GM12864 (cell line): ENCODE results near the gene CT45A10.
A peak's percentile ranks its signal among the peaks of the same experiment; 100 is the strongest.
"Not testable (repeated sequence)": the region's sequence is repeated elsewhere in the genome, so short reads cannot be mapped to it uniquely, and the experiment has no call there.

Experiments
- DNase-seq: peaks from one replicate; pipeline ENCODE4 v3.0.0-alpha.2; 2011; ENCODE audit warnings: low read depth
- H3K4me3 ChIP-seq: 2 replicates; pipeline ENCODE4 v1.5.1; 2011; ENCODE audit warnings: mild to moderate bottlenecking, low read depth, low read length, control low read depth
- TF ChIP-seq, protein P1 (sequence below): IDR thresholded peaks from 2 replicates; pipeline ENCODE4 v1.5.1; 2011; ENCODE audit warnings: low read depth, mild to moderate bottlenecking, moderate library complexity, low read length, control low read depth, inconsistent platforms; ENCODE audit errors: missing control alignments

CT45A10 gene

GRCh38 chrX:135892781-135893180 is 463 bp downstream of the CT45A10 start:
- H3K4me3 ChIP-seq = no peak overlapping the region
- TF ChIP-seq, protein P1, sequence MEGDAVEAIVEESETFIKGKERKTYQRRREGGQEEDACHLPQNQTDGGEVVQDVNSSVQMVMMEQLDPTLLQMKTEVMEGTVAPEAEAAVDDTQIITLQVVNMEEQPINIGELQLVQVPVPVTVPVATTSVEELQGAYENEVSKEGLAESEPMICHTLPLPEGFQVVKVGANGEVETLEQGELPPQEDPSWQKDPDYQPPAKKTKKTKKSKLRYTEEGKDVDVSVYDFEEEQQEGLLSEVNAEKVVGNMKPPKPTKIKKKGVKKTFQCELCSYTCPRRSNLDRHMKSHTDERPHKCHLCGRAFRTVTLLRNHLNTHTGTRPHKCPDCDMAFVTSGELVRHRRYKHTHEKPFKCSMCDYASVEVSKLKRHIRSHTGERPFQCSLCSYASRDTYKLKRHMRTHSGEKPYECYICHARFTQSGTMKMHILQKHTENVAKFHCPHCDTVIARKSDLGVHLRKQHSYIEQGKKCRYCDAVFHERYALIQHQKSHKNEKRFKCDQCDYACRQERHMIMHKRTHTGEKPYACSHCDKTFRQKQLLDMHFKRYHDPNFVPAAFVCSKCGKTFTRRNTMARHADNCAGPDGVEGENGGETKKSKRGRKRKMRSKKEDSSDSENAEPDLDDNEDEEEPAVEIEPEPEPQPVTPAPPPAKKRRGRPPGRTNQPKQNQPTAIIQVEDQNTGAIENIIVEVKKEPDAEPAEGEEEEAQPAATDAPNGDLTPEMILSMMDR = no peak
- no peak for DNase-seq

GRCh38 chrX:135890087-135890585 is 3.1 kb downstream of the CT45A10 start:
- no peak for DNase-seq
- H3K4me3 ChIP-seq = no peak overlapping the region
- TF ChIP-seq, protein P1 = no peak

DNA sequence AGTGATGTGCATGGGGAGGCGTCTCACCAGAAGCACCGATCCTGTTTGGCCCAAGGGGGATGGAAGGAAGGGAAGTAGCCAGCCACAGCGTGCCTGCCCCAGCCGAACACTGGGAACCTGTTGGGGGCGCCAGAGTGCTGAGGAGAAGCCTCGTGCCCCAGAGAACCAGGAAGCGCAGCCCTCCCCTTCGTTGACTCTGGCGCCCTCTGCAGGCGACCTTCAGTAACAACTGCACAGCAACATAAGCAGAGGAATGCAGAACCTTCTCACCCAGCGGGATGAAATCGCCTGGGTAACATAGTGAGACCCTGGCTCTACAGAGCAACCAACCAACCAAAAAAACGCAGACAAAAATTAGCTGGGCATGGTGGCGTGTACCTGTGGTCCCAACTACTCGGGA is 4.3 kb downstream of the CT45A10 start:
- TF ChIP-seq, protein P1 = peak; percentile 39
- H3K4me3 ChIP-seq = not testable (repeated sequence)

GRCh38 chrX:135888230-135888629 is 5.0 kb downstream of the CT45A10 start:
- not testable (repeated sequence) for H3K4me3 ChIP-seq, DNase-seq

More for the DNA sequence above, 4.3 kb downstream of the CT45A10 start:
- not testable (repeated sequence) for DNase-seq

DNA sequence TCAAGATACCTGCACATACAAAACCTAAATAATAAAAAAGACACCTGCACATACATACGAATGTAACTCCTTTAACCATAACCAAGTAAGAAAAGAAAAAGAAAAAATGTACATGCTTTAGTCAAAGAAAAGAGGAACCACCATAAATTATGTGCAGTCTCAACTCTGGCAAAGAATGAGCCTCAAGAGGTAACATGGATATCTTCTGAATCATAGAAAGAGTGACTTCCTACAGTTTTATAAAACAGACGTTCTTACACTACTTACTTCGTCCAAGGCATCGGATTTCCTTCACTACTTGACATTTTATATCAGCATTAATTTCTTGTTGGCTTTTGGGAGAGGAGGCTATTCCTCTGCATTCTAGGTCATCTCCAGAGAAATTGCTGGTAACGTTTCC is 10.5 kb downstream of the CT45A10 start:
- not testable (repeated sequence) for DNase-seq, H3K4me3 ChIP-seq

GRCh38 chrX:135871712-135872111 is 21.5 kb downstream of the CT45A10 start, which contains the start of gene CT45A9:
Gene CT45A9 (minus strand): TSS chrX:135871812. CDS start chrX:135868061, 3,751 bp downstream.
- not testable (repeated sequence) for DNase-seq, H3K4me3 ChIP-seq

- not testable (repeated sequence) for DNase-seq, H3K4me3 ChIP-seq
Measured at GRCh38 chrX:135854438-135854837, 38.8 kb downstream of the CT45A10 start, which contains the start of gene CT45A8. Gene CT45A8 (minus strand): TSS chrX:135854538. CDS start chrX:135850783, 3,755 bp downstream.

DNA sequence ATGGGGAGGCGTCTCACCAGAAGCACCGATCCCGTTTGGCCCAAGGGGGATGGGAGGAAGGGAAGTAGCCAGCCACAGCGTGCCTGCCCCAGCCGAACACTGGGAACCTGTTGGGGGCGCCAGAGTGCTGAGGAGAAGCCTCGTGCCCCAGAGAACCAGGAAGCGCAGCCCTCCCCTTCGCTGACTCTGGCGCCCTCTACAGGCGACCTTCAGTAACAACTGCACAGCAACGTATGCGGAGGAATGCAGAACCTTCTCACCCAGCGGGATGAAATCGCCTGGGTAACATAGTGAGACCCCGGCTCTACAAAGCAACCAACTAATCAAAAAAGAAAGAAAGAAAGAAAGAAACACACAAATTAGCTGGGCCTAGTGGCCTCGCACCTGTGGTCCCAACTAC is 56.1 kb downstream of the CT45A10 start, which contains the start of gene CT45A7:
TSS of gene CT45A7 (minus strand) at position 101 of the 400 bp plus-strand sequence. CDS start 3,747 bp downstream, outside the sequence.
- H3K4me3 ChIP-seq, DNase-seq: not testable (repeated sequence)
